B cell (primary cell): Measurements from ENCODE around the gene ARMH3. TPM values are rescaled to one million over a fixed set of nuclear protein-coding genes. Genes with fewer than 3 reads are reported as not detected.

Experiments used
- ATAC-seq: fragments of 200-7000 bp; cut with Tn5 transposase; one replicate; pipeline ENCODE4 v1.10.0; 2021; ENCODE audit warnings: low read depth, mild to moderate bottlenecking, moderate number of reproducible peaks, moderate library complexity
- CTCF ChIA-PET: fragments of 350-600 bp; sonication (Branson Sonifier 250); formaldehyde crosslinking; loops from one replicate; lab custom pipeline; 2021; ENCODE audit warnings: antibody characterized with exemption, inconsistent platforms; lab: Charles Lee
- POLR2A ChIA-PET: fragments of 350-600 bp; sonication (Branson Sonifier 250); formaldehyde crosslinking; loops from one replicate; lab custom pipeline; 2021; ENCODE audit warnings: antibody characterized with exemption; lab: Charles Lee
- DNase-seq: peaks from one replicate; pipeline ENCODE4 v3.0.0; 2013
- H2AFZ ChIP-seq: 2 replicates; pipeline ENCODE4 v1.6.1; 2012; ENCODE audit warnings: mild to moderate bottlenecking, low read depth, low read length; ENCODE audit not compliant: insufficient read depth, poor library complexity, severe bottlenecking
- H3K27ac ChIP-seq, 2 donors: 1 replicate in 1 of 2; 2 replicates in 1 of 2; pipeline ENCODE4 v1.5.1; 2012 to 2013; ENCODE audit warnings: low read length in 2 of 2, mild to moderate bottlenecking in 2 of 2, moderate library complexity in 1 of 2
- H3K27me3 ChIP-seq, 4 experiments: fragments of 200-600 bp in 1 of 4; sonication (generic) in 1 of 4; replicated peaks in 1 of 4; 1 replicate in 2 of 4; 2 replicates in 2 of 4; pipeline versions ENCODE4 v1.6.1 to v1.7.0; 2013 to 2016; ENCODE audit warnings: low read length in 3 of 4, mild to moderate bottlenecking in 2 of 4, mixed read lengths in 1 of 4, moderate library complexity in 1 of 4; ENCODE audit not compliant: insufficient read depth in 4 of 4, control insufficient read depth in 3 of 4; ENCODE audit errors: control extremely low read depth in 1 of 4
- H3K36me3 ChIP-seq, 2 experiments: replicated peaks in 1 of 2; 1 replicate in 1 of 2; 2 replicates in 1 of 2; pipeline versions ENCODE4 v1.6.1 to v1.7.1; 2013; ENCODE audit warnings: low read length in 1 of 2; ENCODE audit not compliant: insufficient read depth in 2 of 2, control insufficient read depth in 1 of 2; ENCODE audit errors: control extremely low read depth in 1 of 2, extremely low read depth in 1 of 2
- H3K4me1 ChIP-seq, 2 donors: fragments of 200-600 bp in 1 of 2; sonication (generic) in 1 of 2; 1 replicate in 1 of 2; 2 replicates in 1 of 2; pipeline versions ENCODE4 v1.5.1 to v1.6.1; 2013 to 2017; ENCODE audit warnings: low read length in 2 of 2; ENCODE audit not compliant: control insufficient read depth in 2 of 2, insufficient read depth in 2 of 2
- H3K4me2 ChIP-seq: replicated peaks from 2 replicates; pipeline ENCODE3; 2012; ENCODE audit warnings: mild to moderate bottlenecking, low read depth, low read length; ENCODE audit not compliant: poor library complexity, severe bottlenecking
- H3K4me3 ChIP-seq, 5 experiments: fragments of 200-600 bp in 1 of 5; sonication (generic) in 1 of 5; 1 replicate in 3 of 5; 2 replicates in 2 of 5; pipeline versions ENCODE4 v1.5.1 to v1.7.0; 2011 to 2016; ENCODE audit warnings: low read length in 4 of 5, mild to moderate bottlenecking in 4 of 5, low read depth in 2 of 5, control low read depth in 1 of 5, moderate library complexity in 1 of 5; ENCODE audit not compliant: insufficient read depth in 1 of 5; ENCODE audit errors: control extremely low read depth in 1 of 5, extremely low read depth in 1 of 5
- H3K79me2 ChIP-seq: fragments of 200-600 bp; sonication (generic); one replicate; pipeline ENCODE4 v1.6.0; 2016; ENCODE audit warnings: low read length; ENCODE audit not compliant: control insufficient read depth, insufficient read depth
- H3K9ac ChIP-seq: fragments of 200-600 bp; sonication (generic); 2 replicates; pipeline ENCODE4 v1.6.1; 2017; ENCODE audit warnings: mild to moderate bottlenecking, low read length, moderate library complexity
- H3K9me3 ChIP-seq, 3 donors: one replicate each; pipeline versions ENCODE4 v1.6.1 to v1.7.1; 2013; ENCODE audit warnings: low read length in 2 of 3; ENCODE audit not compliant: control insufficient read depth in 2 of 3, insufficient read depth in 1 of 3; ENCODE audit errors: control extremely low read depth in 1 of 3
- H4K20me1 ChIP-seq: 2 replicates; pipeline ENCODE4 v1.6.0; 2012; ENCODE audit warnings: mild to moderate bottlenecking, low read length; ENCODE audit not compliant: insufficient read depth, control insufficient read depth, poor library complexity, severe bottlenecking
- H3K27ac Mint-ChIP-seq: one replicate; pipeline ENCODE4 v1.8.0; 2021; ENCODE audit warnings: mixed read lengths
- H3K27me3 Mint-ChIP-seq: one replicate; pipeline ENCODE4 v1.8.0; 2021; ENCODE audit warnings: mixed read lengths
- H3K4me1 Mint-ChIP-seq: one replicate; pipeline ENCODE4 v1.8.0; 2021; ENCODE audit warnings: mixed read lengths
- H3K4me3 Mint-ChIP-seq: one replicate; pipeline ENCODE4 v1.8.0; 2021; ENCODE audit warnings: mixed read lengths
- H3K9me3 Mint-ChIP-seq: one replicate; pipeline ENCODE4 v1.8.0; 2022; ENCODE audit warnings: mixed read lengths; ENCODE audit not compliant: insufficient read depth
- CTCF ChIP-seq: fragments of 200-600 bp; IDR thresholded peaks from one replicate; pipeline ENCODE4 v1.8.0; 2022; ENCODE audit warnings: antibody characterized with exemption, mild to moderate bottlenecking
- EZH2 ChIP-seq: IDR thresholded peaks from 2 replicates; pipeline ENCODE4 v1.6.1; 2012; ENCODE audit warnings: borderline replicate concordance, low read depth, mild to moderate bottlenecking, moderate library complexity, low read length; ENCODE audit not compliant: insufficient read depth, poor library complexity, severe bottlenecking
- WGBS: methylation state at CpG from one replicate; pipeline ENCODE4 v1.1.5; 2013; ENCODE audit warnings: missing lambda C conversion rate; ENCODE audit not compliant: insufficient coverage; 5-methylcytosine and 5-hydroxymethylcytosine counted together
- intact Hi-C: fragments of 100-400 bp; cut with micrococcal nuclease; formaldehyde crosslinking; loops from one replicate; pipeline ENCODE4 v1.10.0; 2022
- polyA plus RNA-seq: library from polyadenylated mRNA; depleted of rRNA; stranded (reverse); fragments of >200 nt; gene quantifications from 2 replicates; pipeline ENCODE4 v1.2.3, GENCODE V29; 2012
- total RNA-seq, 2 donors: library from RNA; stranded (reverse); fragments of 120-200 nt in 1 of 2; gene quantifications; 1 replicate in 1 of 2; 2 replicates in 1 of 2; pipeline versions ENCODE4 v1.2.3 to v1.2.4, GENCODE V29; 2013 to 2022

ARMH3 gene
- total and polyA plus RNA-seq, 2 donors (not counting 1 experiment from before 2014, with no cell fraction given): 33.4 to 40.7 TPM

- peak overlapping the region; percentile 96 for H3K4me2 ChIP-seq
- H3K27me3 ChIP-seq: no peaks in the 10 kb centered on the region
- H3K9me3 Mint-ChIP-seq: no peaks in the 10 kb centered on the region
- peak overlapping the region; percentile 92 for H3K4me3 Mint-ChIP-seq
- DNase-seq (peak; percentile 17), ATAC-seq (no peak)
- peak overlapping the region in 4 of 5 experiments; percentile 51 to 89 (median 76) for H3K4me3 ChIP-seq
- peaks cover 15 to 20% of the 10 kb centered on the region in 2 donors for H3K4me1 ChIP-seq
- H3K27ac Mint-ChIP-seq: peak overlapping the region; percentile 92
- 81% methylated on average over 13 of the region's 16 CpGs for WGBS
- H3K9ac ChIP-seq: peak overlapping the region; percentile 96
- POLR2A ChIA-PET: interaction anchor here (1.2 to 2.2 kb wide), 2 partner anchors 10 to 226 kb away, joined by 3 to 13 read pairs; partner anchors contain the start of gene ARMH3
- peaks cover 23% of the 10 kb centered on the region for H3K4me1 Mint-ChIP-seq
- H3K79me2 ChIP-seq: peaks cover 5% of the 10 kb centered on the region
- no peaks in the 10 kb centered on the region for H3K9me3 ChIP-seq
- H3K36me3 ChIP-seq: no peaks in the 10 kb centered on the region
- H3K27me3 Mint-ChIP-seq: no peaks in the 10 kb centered on the region
- TF ChIP-seq EZH2 (no peak), CTCF (no peak)
- peak overlapping the region in 1 of 2 donors; percentile 90 for H3K27ac ChIP-seq
- CTCF ChIA-PET: interaction anchor here (0.5 to 3.8 kb wide), 8 partner anchors 9 to 230 kb away, joined by 3 to 34 read pairs (median 4); partner anchors contain the start of gene ARMH3
- peaks cover 30% of the 10 kb centered on the region for H4K20me1 ChIP-seq
- no peak overlapping the region for H2AFZ ChIP-seq
- intact Hi-C loops: loop anchor here (5.0 to 10.0 kb wide), 2 partner anchors 178 to 576 kb away; partner anchors contain the start of genes GBF1, PITX3 and TRIM8
These were observed 10.6 kb upstream of the ARMH3 start for GRCh38 chr10:102066399-102067088.
